HG03135 (cell line): ENCODE results near the gene AKAP1.

ENCODE experiments used
- ATAC-seq: cut with Tn5 transposase; IDR thresholded peaks from one replicate; pipeline ENCODE4 v1.9.1; 2021; ENCODE audit warnings: mild to moderate bottlenecking, moderate library complexity; ENCODE audit not compliant: unreplicated experiment

The AKAP1 gene

GRCh38 chr17:57104461-57105175 is 19.6 kb downstream of the AKAP1 start:
- ATAC-seq = no peak

- no peak for ATAC-seq
These were observed 20.5 kb downstream of the AKAP1 start for GRCh38 chr17:57105591-57105990.

GRCh38 chr17:57106107-57106835 is 21.2 kb downstream of the AKAP1 start:
- no peak for ATAC-seq

GRCh38 chr17:57106836-57107497 is 21.9 kb downstream of the AKAP1 start:
- no peak for ATAC-seq

GRCh38 chr17:57107498-57108101 is 22.6 kb downstream of the AKAP1 start:
- ATAC-seq = no peak

- no peak for ATAC-seq
These were observed 23.8 kb downstream of the AKAP1 start for GRCh38 chr17:57108671-57109392.

- ATAC-seq = no peak
These were observed 24.5 kb downstream of the AKAP1 start for GRCh38 chr17:57109393-57110151.

GRCh38 chr17:57110152-57110542 is 25.1 kb downstream of the AKAP1 start:
- no peak for ATAC-seq

GRCh38 chr17:57110579-57111325 is 25.7 kb downstream of the AKAP1 start:
- ATAC-seq = no peak

- no peak for ATAC-seq
These were observed 26.3 kb downstream of the AKAP1 start for GRCh38 chr17:57111386-57111785.

- no peak for ATAC-seq
These were observed 28.0 kb downstream of the AKAP1 start for GRCh38 chr17:57113011-57113410.

- ATAC-seq = no peak
These were observed 28.6 kb downstream of the AKAP1 start for GRCh38 chr17:57113656-57114055.

GRCh38 chr17:57114085-57114673 is 29.1 kb downstream of the AKAP1 start:
- ATAC-seq = no peak

- no peak for ATAC-seq
These were observed 30.3 kb downstream of the AKAP1 start for GRCh38 chr17:57115377-57115776.

GRCh38 chr17:57115916-57116315 is 30.9 kb downstream of the AKAP1 start:
- no peak for ATAC-seq

GRCh38 chr17:57117798-57118197 is 32.8 kb downstream of the AKAP1 start:
- ATAC-seq = no peak

- no peak for ATAC-seq
These were observed 35.8 kb downstream of the AKAP1 start for GRCh38 chr17:57120814-57121213.

GRCh38 chr17:57121308-57122042 is 36.4 kb downstream of the AKAP1 start:
- no peak for ATAC-seq
